ENCODE measurements around the gene EML6. TPM values are rescaled to one million over a fixed set of nuclear protein-coding genes. Genes with fewer than 3 reads are reported as not detected.

EML6 gene
- total RNA-seq, 3 donors from 2014 or later, result 3.4 to 7.3 (median 5.3) TPM

DNA sequence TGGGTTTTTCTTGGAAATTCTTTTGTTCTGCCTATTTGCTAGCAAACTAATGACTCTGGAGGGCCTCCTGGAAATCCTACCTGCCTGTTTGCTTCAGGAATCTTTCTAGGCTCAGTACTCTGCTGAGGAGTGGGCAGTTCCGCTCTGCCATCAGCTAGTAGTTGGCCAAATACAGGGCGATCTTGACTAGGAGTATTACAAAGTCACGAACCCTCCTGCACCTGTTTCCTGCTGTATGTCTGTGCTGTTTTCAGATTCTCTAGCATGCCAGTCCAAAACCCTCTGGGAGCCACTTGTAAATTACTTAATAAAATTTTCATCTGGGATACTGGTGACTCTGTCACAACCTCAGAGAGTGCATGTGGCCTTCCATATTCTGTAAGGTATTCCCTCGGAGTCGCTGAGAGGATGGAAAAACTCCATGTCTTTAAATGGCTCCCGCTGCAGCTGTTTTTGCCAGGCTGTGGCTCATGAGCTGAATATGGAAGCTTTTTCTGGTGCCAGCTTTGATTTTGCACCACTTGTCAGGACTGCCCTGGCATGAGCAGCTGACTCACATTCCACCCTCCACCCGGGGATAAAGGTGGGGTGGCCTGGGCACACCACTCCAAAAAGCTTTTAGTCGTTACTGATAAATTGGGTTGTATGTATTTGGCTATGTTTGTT, 203.8 kb downstream of the EML6 start:
- TF ChIP-seq, protein P1, sequence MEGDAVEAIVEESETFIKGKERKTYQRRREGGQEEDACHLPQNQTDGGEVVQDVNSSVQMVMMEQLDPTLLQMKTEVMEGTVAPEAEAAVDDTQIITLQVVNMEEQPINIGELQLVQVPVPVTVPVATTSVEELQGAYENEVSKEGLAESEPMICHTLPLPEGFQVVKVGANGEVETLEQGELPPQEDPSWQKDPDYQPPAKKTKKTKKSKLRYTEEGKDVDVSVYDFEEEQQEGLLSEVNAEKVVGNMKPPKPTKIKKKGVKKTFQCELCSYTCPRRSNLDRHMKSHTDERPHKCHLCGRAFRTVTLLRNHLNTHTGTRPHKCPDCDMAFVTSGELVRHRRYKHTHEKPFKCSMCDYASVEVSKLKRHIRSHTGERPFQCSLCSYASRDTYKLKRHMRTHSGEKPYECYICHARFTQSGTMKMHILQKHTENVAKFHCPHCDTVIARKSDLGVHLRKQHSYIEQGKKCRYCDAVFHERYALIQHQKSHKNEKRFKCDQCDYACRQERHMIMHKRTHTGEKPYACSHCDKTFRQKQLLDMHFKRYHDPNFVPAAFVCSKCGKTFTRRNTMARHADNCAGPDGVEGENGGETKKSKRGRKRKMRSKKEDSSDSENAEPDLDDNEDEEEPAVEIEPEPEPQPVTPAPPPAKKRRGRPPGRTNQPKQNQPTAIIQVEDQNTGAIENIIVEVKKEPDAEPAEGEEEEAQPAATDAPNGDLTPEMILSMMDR (IDR thresholded peaks at IDR 0.05), result no peak
- DNase-seq (no peak), ATAC-seq (no peak)
- intact Hi-C loops (cut with DNase I, micrococcal nuclease), result no loop called here
- Histone ChIP-seq H3K4me3 (no peak overlapping the region), H3K4me1 (ENCODE audit: low read depth) (no peaks in the 10 kb centered on the region), H3K36me3 (ENCODE audit: low read depth) (no peaks in the 10 kb centered on the region), H3K9me3 (no peaks in the 10 kb centered on the region)

DNA sequence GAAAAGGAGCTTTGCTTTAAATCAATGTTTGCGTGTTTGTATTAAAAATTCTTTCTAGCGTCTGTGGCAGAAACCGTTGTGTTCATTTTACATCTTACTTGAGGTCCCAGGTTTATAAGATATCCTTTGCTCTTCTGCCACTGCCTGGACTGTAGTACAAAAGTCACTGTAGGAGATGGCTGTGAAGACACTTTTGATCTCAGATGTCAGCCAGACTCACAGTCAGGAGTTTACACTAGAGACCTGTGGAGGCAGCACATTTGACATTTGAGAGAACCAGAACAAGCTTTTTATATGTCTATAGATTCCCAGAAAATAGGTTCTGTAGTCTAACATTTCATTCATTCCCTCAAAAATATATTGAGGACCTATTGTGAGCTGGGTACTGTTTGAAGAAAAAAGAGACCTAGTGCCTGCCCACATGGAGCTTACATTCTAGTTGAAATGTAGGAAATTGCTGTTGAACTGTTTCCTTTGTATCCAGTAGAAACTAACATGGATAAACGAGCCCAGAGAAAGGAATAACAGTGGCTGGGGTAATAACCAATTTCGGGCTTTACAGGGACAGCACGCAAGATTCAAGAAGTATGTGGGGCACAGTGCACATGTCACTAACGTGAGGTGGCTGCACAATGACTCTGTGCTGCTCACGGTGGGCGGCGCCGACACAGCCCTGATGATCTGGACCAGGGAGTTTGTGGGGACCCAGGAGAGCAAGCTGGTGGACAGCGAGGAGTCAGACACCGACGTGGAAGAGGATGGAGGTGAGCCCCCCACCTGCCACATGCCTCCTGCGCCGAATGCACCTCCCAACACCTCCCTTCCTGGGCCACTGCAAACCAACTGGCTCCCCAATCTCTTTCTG, 204.5 kb downstream of the EML6 start:
- intact Hi-C loops (cut with DNase I, micrococcal nuclease), result no loop called here
- ATAC-seq (no peak), DNase-seq (no peak)
- H3K36me3 ChIP-seq (ENCODE audit: low read depth), result no peaks in the 10 kb centered on the region
- TF ChIP-seq, protein P1 (IDR thresholded peaks at IDR 0.05), result no peak
- H3K9me3 ChIP-seq, result no peaks in the 10 kb centered on the region
- no peaks in the 10 kb centered on the region for H3K4me1 ChIP-seq (ENCODE audit: low read depth)
- no peak overlapping the region for H3K4me3 ChIP-seq

DNA sequence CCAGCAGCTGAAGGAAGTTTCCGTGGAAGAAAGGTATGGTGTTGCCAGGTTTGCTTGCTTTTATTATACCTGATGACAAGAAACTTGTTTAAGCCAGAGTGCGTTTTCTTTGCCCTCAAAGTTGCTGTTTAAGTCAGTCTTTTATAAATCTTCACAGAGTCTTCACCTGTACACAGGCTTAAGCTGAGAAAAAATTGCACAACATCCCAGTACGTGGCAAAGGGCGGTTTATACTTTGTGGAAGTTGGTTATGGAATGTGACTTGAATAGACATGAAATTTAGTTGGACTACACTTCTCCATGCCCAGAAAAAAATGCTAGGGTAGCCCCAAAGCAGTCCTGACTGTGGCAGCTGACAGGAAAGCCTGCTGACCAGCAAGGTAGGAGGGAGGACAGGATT, 205.3 kb downstream of the EML6 start:
- TF ChIP-seq, protein P1 (IDR thresholded peaks at IDR 0.05), result no peak
- Histone ChIP-seq H3K4me3 (no peak overlapping the region), H3K36me3 (ENCODE audit: low read depth) (no peaks in the 10 kb centered on the region), H3K4me1 (ENCODE audit: low read depth) (no peaks in the 10 kb centered on the region), H3K9me3 (no peaks in the 10 kb centered on the region)
- DNase-seq (no peak), ATAC-seq (no peak)
- intact Hi-C loops (cut with DNase I, micrococcal nuclease), result no loop called here

DNA sequence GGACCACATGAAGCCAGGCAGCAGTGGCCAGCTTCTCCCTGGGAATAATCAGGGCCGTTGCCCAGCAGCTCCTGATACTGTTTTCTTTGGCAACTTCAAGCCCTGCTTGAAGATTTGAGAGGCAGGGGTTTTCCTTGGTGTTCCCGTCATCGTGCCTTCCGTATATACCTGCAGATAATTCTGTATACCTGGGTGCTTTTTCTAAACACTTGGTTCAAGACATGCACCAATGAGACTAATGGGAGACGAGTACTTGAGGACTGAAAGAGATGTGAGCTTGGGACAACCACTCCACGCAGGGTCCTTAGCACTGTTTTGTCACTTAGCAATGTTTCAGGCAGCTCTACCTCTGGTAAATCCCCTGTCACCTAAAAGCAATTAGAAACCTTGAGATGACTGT, 208.0 kb downstream of the EML6 start:
- Histone ChIP-seq H3K36me3 (ENCODE audit: low read depth) (no peaks in the 10 kb centered on the region), H3K4me3 (no peak overlapping the region), H3K9me3 (no peaks in the 10 kb centered on the region), H3K4me1 (ENCODE audit: low read depth) (no peaks in the 10 kb centered on the region)
- TF ChIP-seq, protein P1 (IDR thresholded peaks at IDR 0.05), result no peak
- intact Hi-C loops (cut with DNase I, micrococcal nuclease), result no loop called here
- ATAC-seq (no peak), DNase-seq (no peak)

DNA sequence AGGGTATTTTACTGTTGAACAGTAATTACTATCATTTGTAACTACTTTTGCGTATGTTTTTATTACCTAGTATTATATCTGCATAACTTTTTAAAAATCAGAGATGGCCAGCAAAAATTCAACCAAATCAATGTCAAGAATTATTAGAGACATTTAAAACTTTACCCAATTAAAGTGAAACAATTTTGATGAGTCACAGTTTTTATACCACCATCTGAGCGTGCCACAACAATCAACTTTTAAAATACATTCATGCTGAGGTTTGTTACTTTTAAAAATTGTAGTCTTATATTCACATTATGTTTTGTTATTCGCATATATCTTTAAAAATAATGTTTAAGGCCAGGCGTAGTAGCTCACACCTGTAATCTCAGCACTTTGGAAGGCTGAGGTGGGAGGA, 211.9 kb downstream of the EML6 start:
- TF ChIP-seq, protein P1 (IDR thresholded peaks at IDR 0.05), result no peak
- no peak for DNase-seq
- no peak overlapping the region for H3K4me3 ChIP-seq
- no peaks in the 10 kb centered on the region for H3K4me1 ChIP-seq (ENCODE audit: low read depth)
- no peak for ATAC-seq
- H3K36me3 ChIP-seq (ENCODE audit: low read depth), result no peaks in the 10 kb centered on the region
- peaks cover 3% of the 10 kb centered on the region for H3K9me3 ChIP-seq
- intact Hi-C loops (cut with DNase I, micrococcal nuclease), result no loop called here

Data from mucosa of descending colon (tissue), 3 donors.